Adipocyte (in vitro differentiated cells): ENCODE measurements around the gene METAP2.
A peak's percentile ranks its signal among the peaks of the same experiment; 100 is the strongest.
"Not testable (repeated sequence)": the region's sequence is repeated elsewhere in the genome, so short reads cannot be mapped to it uniquely, and the experiment has no call there.

Source experiments
- DNase-seq: peaks from one replicate; pipeline ENCODE4 v3.0.0-alpha.2; 2015; ENCODE audit warnings: low read depth
- H3K27me3 ChIP-seq: replicated peaks from 2 replicates; pipeline ENCODE4 v1.7.0; 2013; ENCODE audit warnings: mild to moderate bottlenecking, low read length, moderate library complexity; ENCODE audit not compliant: control insufficient read depth, insufficient read depth
- H3K36me3 ChIP-seq: 2 replicates; pipeline ENCODE4 v1.7.0; 2013; ENCODE audit warnings: low read length, mild to moderate bottlenecking, moderate library complexity; ENCODE audit not compliant: control insufficient read depth, insufficient read depth, severe bottlenecking
- H3K4me1 ChIP-seq: 2 replicates; pipeline ENCODE4 v1.7.0; 2013; ENCODE audit warnings: mild to moderate bottlenecking, low read length, moderate library complexity; ENCODE audit not compliant: control insufficient read depth, insufficient read depth
- H3K4me3 ChIP-seq: 2 replicates; pipeline ENCODE4 v1.7.0; 2013; ENCODE audit warnings: mild to moderate bottlenecking, low read length, moderate library complexity
- H3K9ac ChIP-seq: 2 replicates; pipeline ENCODE4 v1.7.0; 2013; ENCODE audit warnings: mild to moderate bottlenecking, low read length, moderate library complexity
- H3K9me3 ChIP-seq: 2 replicates; pipeline ENCODE4 v1.7.0; 2013; ENCODE audit warnings: mild to moderate bottlenecking, low read length, moderate library complexity; ENCODE audit not compliant: control insufficient read depth

METAP2 gene

DNA sequence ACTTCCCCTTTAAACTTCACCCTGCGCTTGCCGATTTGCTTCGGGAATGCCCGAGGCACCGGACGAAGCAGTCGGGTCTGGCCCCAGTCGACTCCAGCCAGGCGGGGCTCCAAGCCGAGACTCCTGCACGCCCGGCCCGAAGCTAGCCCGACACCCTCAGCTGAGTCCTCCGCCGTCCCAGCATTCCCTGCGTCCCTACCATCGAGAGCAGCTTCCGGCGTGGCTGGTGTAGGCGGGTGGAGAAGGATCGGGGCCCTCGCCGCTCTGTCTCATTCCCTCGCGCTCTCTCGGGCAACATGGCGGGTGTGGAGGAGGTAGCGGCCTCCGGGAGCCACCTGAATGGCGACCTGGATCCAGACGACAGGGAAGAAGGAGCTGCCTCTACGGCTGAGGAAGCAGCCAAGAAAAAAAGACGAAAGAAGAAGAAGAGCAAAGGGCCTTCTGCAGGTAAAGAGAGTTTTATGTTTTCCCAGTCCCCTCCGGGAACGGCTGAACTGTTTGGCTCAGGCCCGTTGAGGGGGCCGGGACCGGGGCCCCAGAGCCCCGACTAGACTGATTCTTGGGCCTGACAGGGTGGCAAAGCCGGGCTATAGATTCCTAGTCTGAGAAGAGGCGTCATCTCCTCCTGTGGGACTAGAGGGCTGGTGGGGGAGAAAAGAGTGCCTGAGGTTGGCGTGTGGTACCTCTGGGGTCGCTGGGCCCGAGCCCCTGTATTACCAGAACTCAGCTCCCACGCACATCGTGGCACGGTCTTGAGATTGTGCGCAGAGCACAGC, at the start of gene METAP2:
TSS of gene METAP2 (plus strand) at position 269 of the 776 bp plus-strand sequence. CDS start at position 297, 28 bp downstream.
- peak within 1 kb of the TSS; percentile 98 for H3K4me3 ChIP-seq
- no peaks in the 10 kb centered on the region for H3K27me3 ChIP-seq
- H3K36me3 ChIP-seq: peaks cover 31% of the 10 kb centered on the region
- peak within 1 kb of the TSS; percentile 100 for H3K9ac ChIP-seq
- H3K4me1 ChIP-seq: peaks cover 16% of the 10 kb centered on the region
- DNase-seq: peak; percentile 99
- H3K9me3 ChIP-seq: no peaks in the 10 kb centered on the region

DNA sequence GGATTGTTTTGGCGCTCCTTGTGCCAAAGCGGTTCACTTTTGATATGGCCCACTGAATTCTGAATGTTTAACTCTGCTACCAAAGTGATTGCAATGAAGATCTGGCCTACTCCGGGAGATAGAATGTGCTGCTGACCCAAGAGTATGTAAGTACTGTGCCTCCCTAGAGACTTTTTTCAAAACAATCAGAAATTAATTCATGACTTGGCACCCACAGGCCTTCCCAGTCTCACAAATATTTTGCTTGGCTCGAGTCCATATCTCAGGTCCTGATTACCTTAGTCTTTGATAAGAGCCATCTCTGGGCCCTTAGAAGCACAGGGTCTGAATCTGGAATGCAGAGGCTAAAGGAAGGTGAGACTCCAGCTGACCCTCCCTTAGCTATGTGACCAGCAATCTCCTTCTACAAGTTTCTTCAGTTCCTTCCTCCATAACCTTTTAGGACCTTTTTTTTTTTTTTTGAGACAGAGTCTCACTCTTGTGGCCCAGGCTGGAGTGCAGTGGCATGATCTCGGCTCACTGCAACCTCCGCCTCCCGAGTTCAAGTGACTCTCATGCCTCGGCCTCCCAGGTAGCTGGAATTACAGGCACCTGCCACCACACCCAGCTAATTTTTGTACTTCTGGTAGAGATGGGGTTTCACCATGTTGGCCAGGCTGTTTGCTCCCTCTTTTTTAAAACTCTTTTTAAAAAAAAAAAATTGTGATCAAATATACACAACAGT, 49.5 kb upstream of the METAP2 start:
- Histone ChIP-seq H3K9me3 (no peaks in the 10 kb centered on the region), H3K4me1 (no peaks in the 10 kb centered on the region), H3K27me3 (no peaks in the 10 kb centered on the region), H3K36me3 (no peaks in the 10 kb centered on the region), H3K4me3 (no peak overlapping the region), H3K9ac (no peak overlapping the region)
- DNase-seq: no peak

DNA sequence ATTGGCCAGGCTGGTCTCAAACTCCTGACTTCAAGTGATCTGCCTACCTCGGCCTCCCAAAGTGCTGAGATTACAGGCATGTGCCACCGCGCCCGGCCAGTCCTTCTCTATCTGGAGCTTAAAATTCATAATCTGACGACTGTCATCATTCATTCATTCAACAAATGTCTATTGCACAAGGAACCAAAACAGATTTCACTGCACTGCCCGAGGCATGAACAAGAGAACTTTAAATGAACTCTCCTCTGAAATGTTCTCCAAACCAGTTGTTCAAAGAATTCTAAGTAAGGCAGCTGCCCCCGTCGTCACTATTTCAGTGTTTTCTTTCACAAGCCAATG, 44.8 kb upstream of the METAP2 start:
- H3K4me3 ChIP-seq: no peak overlapping the region
- H3K4me1 ChIP-seq: no peaks in the 10 kb centered on the region
- no peaks in the 10 kb centered on the region for H3K9me3 ChIP-seq
- H3K9ac ChIP-seq: no peak overlapping the region
- H3K27me3 ChIP-seq: no peaks in the 10 kb centered on the region
- no peaks in the 10 kb centered on the region for H3K36me3 ChIP-seq
- peak; percentile 59 for DNase-seq

DNA sequence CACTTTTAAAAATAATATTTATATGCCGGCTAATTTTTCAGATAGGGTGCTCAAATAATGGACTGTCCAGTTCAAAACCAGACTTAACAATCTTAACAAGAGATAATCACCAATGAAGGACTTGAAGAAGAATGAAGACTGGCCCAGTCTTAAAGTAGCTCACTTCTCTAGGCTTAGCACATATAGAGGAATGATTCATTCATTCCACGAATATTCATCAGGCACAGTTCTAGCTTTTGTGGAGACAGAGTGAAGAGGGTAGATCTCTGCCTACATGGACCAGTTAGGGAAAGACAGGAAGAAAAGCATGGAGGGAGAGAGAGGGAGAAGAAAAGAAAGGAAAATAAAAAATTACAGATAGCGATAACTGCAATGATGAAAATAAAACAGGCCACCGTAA, 42.8 kb upstream of the METAP2 start:
- Histone ChIP-seq H3K9me3 (no peaks in the 10 kb centered on the region), H3K9ac (no peak overlapping the region), H3K27me3 (no peaks in the 10 kb centered on the region), H3K36me3 (no peaks in the 10 kb centered on the region), H3K4me3 (no peak overlapping the region), H3K4me1 (no peaks in the 10 kb centered on the region)
- no peak for DNase-seq

DNA sequence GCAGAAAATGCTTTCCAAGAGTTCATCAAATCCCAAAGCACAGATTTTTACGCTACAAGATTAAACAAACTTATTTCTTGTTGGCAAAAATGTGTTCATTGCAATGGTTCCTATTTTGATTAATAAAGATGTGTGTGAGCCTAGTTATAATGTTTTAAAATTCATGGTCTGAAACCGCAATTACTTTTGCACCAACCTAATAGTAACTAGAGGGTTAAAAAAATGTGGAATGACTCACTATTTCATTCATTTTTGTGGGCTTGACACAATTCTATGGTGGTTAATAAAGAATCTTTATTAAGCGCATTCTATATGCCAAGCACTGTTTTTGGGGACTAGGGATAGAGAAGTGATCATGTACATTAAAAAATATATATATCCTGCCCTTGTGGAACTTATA, 38.6 kb upstream of the METAP2 start:
- Histone ChIP-seq H3K4me1 (no peaks in the 10 kb centered on the region), H3K27me3 (no peaks in the 10 kb centered on the region), H3K36me3 (no peaks in the 10 kb centered on the region), H3K9ac (no peak overlapping the region), H3K4me3 (no peak overlapping the region), H3K9me3 (no peaks in the 10 kb centered on the region)
- no peak for DNase-seq

DNA sequence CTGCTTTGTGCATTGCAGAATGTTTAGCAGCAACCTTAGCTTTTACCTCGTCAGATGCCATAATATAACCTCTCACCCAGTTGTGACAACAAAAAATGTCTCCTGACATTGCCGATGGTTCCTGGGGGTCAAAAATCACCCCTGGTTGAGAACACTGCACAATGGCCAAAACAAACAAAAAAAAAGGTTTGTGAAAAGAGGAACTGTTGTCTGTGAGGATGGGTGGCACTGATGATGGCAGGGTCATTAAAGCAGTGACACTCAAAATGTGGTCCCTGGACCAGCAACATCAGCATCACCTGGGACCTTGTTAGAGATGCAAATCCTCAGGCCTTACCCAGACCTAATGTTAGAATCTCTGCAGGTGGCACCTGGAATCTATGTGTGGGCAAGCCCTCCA, 36.4 kb upstream of the METAP2 start:
- no peaks in the 10 kb centered on the region for H3K27me3 ChIP-seq
- no peak overlapping the region for H3K4me3 ChIP-seq
- H3K36me3 ChIP-seq: no peaks in the 10 kb centered on the region
- no peaks in the 10 kb centered on the region for H3K9me3 ChIP-seq
- DNase-seq: no peak
- no peaks in the 10 kb centered on the region for H3K4me1 ChIP-seq
- no peak overlapping the region for H3K9ac ChIP-seq

DNA sequence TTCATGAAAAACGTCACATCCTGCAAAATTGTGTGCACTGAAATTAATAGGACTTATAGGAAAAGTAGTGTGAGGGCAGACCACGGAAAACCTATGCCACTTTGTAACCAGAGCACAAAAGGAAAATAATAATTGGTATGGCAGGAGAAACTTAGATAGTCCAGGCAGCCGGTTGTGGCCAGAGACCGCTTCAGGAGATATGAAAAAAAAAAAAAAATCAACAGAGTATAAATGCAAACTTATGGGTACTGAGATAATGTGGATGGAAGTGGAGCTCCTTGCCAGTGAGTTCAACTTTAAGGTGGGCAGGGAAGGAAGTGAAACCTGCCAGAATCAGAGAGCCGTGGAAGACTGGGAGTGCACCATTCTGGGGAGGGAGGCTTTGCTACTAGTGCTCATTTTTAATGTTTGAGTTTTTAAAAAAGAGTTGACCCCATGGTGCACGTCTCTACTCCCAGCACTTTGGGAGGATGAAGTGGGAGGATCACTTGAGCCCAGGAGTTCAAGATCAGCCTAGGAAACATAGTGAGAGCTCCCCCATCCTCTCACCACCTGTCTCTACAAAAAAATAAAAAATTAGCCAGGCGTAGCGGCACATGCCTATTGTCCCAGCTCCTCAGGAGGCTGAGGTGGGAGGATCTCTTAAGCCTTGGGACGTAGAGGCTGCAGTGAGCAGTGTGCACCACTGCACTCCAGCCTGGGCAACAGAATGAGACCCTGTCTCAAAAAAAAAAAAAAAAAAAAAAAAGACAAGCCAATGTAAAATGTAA, 34.3 kb upstream of the METAP2 start:
- Histone ChIP-seq H3K27me3 (no peaks in the 10 kb centered on the region), H3K9me3 (no peaks in the 10 kb centered on the region), H3K9ac (no peak overlapping the region), H3K36me3 (no peaks in the 10 kb centered on the region), H3K4me3 (no peak overlapping the region), H3K4me1 (no peaks in the 10 kb centered on the region)
- DNase-seq: no peak

DNA sequence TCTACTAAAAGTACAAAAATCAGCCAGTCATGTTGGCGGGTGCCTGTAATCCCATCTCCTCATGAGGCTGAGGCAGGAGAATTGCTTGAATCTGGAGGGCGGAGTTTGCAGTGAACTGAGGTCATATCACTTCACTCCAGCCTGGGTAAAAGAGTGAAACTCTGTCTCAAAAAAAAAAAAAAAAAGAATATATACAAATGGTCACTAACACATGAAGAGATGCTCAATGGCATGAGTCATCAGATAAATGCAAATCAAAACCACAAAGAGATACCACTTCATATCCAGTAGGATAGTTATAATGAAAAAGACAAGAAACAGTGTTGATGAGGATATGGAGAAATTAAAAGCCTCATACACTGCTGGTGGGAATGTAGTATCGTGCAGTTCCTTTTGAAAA, 33.6 kb upstream of the METAP2 start:
- no peaks in the 10 kb centered on the region for H3K9me3 ChIP-seq
- H3K9ac ChIP-seq: no peak overlapping the region
- no peaks in the 10 kb centered on the region for H3K27me3 ChIP-seq
- no peaks in the 10 kb centered on the region for H3K36me3 ChIP-seq
- no peak overlapping the region for H3K4me3 ChIP-seq
- DNase-seq: peak; percentile 25
- no peaks in the 10 kb centered on the region for H3K4me1 ChIP-seq

DNA sequence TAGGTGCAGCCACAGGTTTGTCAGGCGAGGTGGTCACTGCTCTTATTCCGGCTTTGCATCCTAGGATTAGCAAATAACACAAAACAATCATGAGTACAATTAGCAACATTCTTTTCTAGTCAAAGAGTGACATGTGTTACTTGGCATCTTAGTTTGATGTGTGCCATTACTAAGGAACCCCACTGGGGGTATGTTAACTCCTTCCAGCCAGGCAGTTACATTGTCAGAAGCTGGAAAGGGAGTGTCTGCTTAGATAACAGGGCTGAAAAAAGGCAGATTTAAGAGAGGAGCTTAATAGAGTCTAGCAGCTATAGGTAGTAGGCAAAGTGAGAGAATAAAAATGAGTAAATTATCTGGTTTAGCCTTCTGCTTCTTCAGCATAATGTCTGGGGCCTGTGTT, 30.5 kb upstream of the METAP2 start:
- no peak overlapping the region for H3K4me3 ChIP-seq
- DNase-seq: no peak

DNA sequence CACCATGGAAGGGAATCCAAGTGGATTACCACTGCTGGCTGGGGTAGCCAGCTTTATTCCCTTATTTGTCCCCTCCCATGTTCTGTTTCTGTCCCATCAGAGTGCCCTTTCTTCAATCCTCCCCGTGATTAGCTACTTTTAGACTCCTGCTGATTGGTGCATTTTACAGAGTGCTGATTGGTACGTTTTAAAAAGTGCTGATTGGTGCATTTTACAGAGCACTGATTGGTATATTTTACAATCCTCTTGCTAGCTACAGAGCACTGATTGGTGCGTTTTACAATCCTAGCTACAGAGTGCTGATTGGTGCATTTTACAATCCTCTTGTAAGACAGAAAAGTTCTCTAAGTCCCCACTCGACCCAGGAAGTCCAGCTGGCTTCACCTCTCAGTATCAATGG, 28.9 kb upstream of the METAP2 start:
- H3K36me3 ChIP-seq, H3K4me1 ChIP-seq, H3K9ac ChIP-seq, H3K9me3 ChIP-seq, DNase-seq, H3K27me3 ChIP-seq, H3K4me3 ChIP-seq: not testable (repeated sequence)

More for the DNA sequence above, 30.5 kb upstream of the METAP2 start:
- Histone ChIP-seq H3K9ac (no peak overlapping the region), H3K9me3 (no peaks in the 10 kb centered on the region), H3K27me3 (no peaks in the 10 kb centered on the region), H3K36me3 (no peaks in the 10 kb centered on the region), H3K4me1 (peaks cover 4% of the 10 kb centered on the region)

DNA sequence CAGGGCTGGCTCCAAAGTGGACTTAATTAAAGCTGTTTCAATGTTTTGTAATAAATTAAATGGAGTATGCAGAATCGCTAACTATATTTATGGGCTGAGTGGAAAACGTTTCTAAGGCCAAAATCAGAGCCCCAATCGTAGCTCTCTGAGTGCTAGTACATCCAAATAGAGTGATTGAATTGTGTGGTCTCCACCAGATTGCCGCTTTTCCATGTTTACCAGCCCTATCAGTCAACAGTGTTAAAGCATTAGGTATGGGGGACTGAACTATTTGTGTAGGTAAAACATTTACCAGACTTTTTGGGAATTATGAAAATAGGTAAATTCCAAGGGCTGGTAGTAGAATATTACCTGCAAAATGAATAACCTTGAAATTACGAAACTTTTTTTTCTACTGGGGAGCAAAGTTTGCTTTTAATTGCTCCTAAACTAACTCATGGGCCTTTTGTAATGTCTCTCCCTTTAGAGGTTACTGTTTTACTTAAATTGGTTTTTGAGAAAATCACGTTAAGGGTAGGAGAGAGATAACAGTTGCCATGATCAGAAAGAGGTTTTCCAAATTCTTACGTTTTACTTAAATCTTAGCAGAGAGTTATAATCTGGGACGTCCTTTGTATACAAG, 28.0 kb upstream of the METAP2 start:
- Histone ChIP-seq H3K9ac (peak overlapping the region; percentile 64), H3K4me1 (peaks cover 4% of the 10 kb centered on the region), H3K36me3 (no peaks in the 10 kb centered on the region), H3K9me3 (no peaks in the 10 kb centered on the region), H3K27me3 (no peaks in the 10 kb centered on the region), H3K4me3 (no peak overlapping the region)
- DNase-seq: no peak
